HepG2 (cell line): Measurements from ENCODE around the gene UTP15. TPM values are rescaled to one million over a fixed set of nuclear protein-coding genes. Genes with fewer than 3 reads are reported as not detected.

Source experiments
- ERF ChIP-seq: IDR thresholded peaks from 2 replicates; pipeline ENCODE4 v1.6.1; 2018; ENCODE audit warnings: missing biosample characterization, missing genetic modification reagents
- FOXJ3 ChIP-seq: sonication (generic); formaldehyde crosslinking; IDR thresholded peaks from 2 replicates; pipeline ENCODE4 v1.4.0; 2020; ENCODE audit warnings: missing genetic modification reagents, mild to moderate bottlenecking, borderline replicate concordance
- HOXA3 ChIP-seq: sonication (generic); formaldehyde crosslinking; IDR thresholded peaks from 2 replicates; pipeline ENCODE4 v1.5.0; 2020; ENCODE audit warnings: missing genetic modification reagents
- HOXA7 ChIP-seq: sonication (generic); formaldehyde crosslinking; IDR thresholded peaks from 2 replicates; pipeline ENCODE4 v1.8.1; 2022; ENCODE audit warnings: mild to moderate bottlenecking, missing genetic modification reagents, moderate library complexity
- JUN ChIP-seq: sonication (generic); formaldehyde crosslinking; IDR thresholded peaks from 2 replicates; pipeline ENCODE4 v1.4.0; 2020; ENCODE audit warnings: mild to moderate bottlenecking, missing genetic modification reagents
- KDM1A ChIP-seq: IDR thresholded peaks from 2 replicates; pipeline ENCODE4 v1.6.1; 2016; ENCODE audit warnings: missing compliant biosample characterization
- LRRFIP1 ChIP-seq: sonication (generic); formaldehyde crosslinking; conservative IDR thresholded peaks from 2 replicates; pipeline ENCODE4 v1.4.0; 2020; ENCODE audit warnings: missing genetic modification reagents
- MTA3 ChIP-seq: sonication (generic); formaldehyde crosslinking; IDR thresholded peaks from 2 replicates; pipeline ENCODE4 v1.4.0; 2020; ENCODE audit warnings: missing genetic modification reagents
- NR2F2 ChIP-seq: IDR thresholded peaks from 2 replicates; pipeline ENCODE4 v1.6.1; 2012; ENCODE audit warnings: low read depth, inconsistent platforms, borderline replicate concordance
- PBX3 ChIP-seq: sonication (generic); formaldehyde crosslinking; IDR thresholded peaks from 2 replicates; pipeline ENCODE4 v1.8.1; 2023; ENCODE audit warnings: missing genetic modification reagents, inconsistent platforms, borderline replicate concordance
- ZBED4 ChIP-seq: sonication (generic); formaldehyde crosslinking; IDR thresholded peaks from 2 replicates; pipeline ENCODE4 v1.4.0; 2020; ENCODE audit warnings: missing genetic modification reagents, borderline replicate concordance
- ZBTB3 ChIP-seq: sonication (generic); formaldehyde crosslinking; IDR thresholded peaks from 2 replicates; pipeline ENCODE4 v1.4.0; 2020; ENCODE audit warnings: low read depth, mild to moderate bottlenecking, moderate library complexity, missing genetic modification reagents, borderline replicate concordance
- ZFP1 ChIP-seq: IDR thresholded peaks from 2 replicates; pipeline ENCODE4 v1.6.1; 2016
- ZNF124 ChIP-seq: sonication (generic); formaldehyde crosslinking; IDR thresholded peaks from 2 replicates; pipeline ENCODE4 v1.4.0; 2020; ENCODE audit warnings: missing genetic modification reagents
- ZNF136 ChIP-seq: sonication (generic); formaldehyde crosslinking; IDR thresholded peaks from 2 replicates; pipeline ENCODE4 v1.8.1; 2022; ENCODE audit warnings: low read depth, mild to moderate bottlenecking, moderate library complexity, missing genetic modification reagents
- ZNF143 ChIP-seq: sonication (generic); formaldehyde crosslinking; IDR thresholded peaks from 2 replicates; pipeline ENCODE4 v1.4.0; 2020; ENCODE audit warnings: missing genetic modification reagents
- ZNF317 ChIP-seq: sonication (generic); formaldehyde crosslinking; IDR thresholded peaks from 2 replicates; pipeline ENCODE4 v1.5.0; 2020; ENCODE audit warnings: mild to moderate bottlenecking, missing genetic modification reagents
- ZNF354B ChIP-seq: sonication (generic); formaldehyde crosslinking; IDR thresholded peaks from 2 replicates; pipeline ENCODE4 v1.8.0; 2022; ENCODE audit warnings: mild to moderate bottlenecking, missing genetic modification reagents
- ZNF501 ChIP-seq: sonication (generic); formaldehyde crosslinking; IDR thresholded peaks from 2 replicates; pipeline ENCODE4 v1.5.1; 2020; ENCODE audit warnings: mild to moderate bottlenecking, moderate library complexity, missing genetic modification reagents
- ZNF737 ChIP-seq: sonication (generic); formaldehyde crosslinking; IDR thresholded peaks from 2 replicates; pipeline ENCODE4 v1.5.0; 2020; ENCODE audit warnings: missing genetic modification reagents, mild to moderate bottlenecking, borderline replicate concordance
- polyA plus RNA-seq, 8 experiments: library from polyadenylated mRNA; depleted of rRNA in 3 of 8; stranded (reverse) in 7 of 8; unstranded in 1 of 8; fragments of >200 nt; fragmentation: Illumina TruSeq in 4 of 8; extraction: Trizol in 4 of 8; gene quantifications; 2 replicates each; pipeline versions ENCODE4 v1.2.1 to v1.2.3, GENCODE V29; 2011 to 2016; ENCODE audit warnings: low read depth in 4 of 8, missing spikeins in 1 of 8, mixed read lengths in 1 of 8; ENCODE audit not compliant: insufficient read depth in 1 of 8
- total RNA-seq, 5 experiments: library from RNA; depleted of rRNA; stranded (reverse); fragments of >200 nt; fragmentation: Illumina TruSeq; extraction: Trizol; gene quantifications; 2 replicates each; pipeline ENCODE4 v1.2.3, GENCODE V29; 2016; ENCODE audit warnings: low read depth in 1 of 5

UTP15 gene
- total and polyA plus RNA-seq, 2 of the 13 experiments (the other 11 are each of a cell fraction or from before 2014, with no cell fraction given): 7.3 to 35.8 TPM

GRCh38 chr5:73544429-73545402 lies 20.8 kb upstream of the UTP15 start (continued):
- TF ChIP-seq MTA3 (CRISPR knock-in tag) (no peak), ZBED4 (CRISPR knock-in tag) (no peak), JUN (CRISPR knock-in tag) (peak; percentile 88; the same call in 1 of the 2 replicates), ZNF136 (CRISPR knock-in tag) (no peak), ERF (peak; percentile 83), ZBTB3 (CRISPR knock-in tag) (peak; percentile 83; the same call in 1 of the 2 replicates), HOXA3 (peak; percentile 86), ZNF317 (CRISPR knock-in tag) (peak; percentile 59), PBX3 (CRISPR knock-in tag) (no peak), FOXJ3 (CRISPR knock-in tag) (peak; percentile 98), KDM1A (CRISPR knock-in tag) (no peak; the same call in 1 of the 2 replicates), ZNF143 (CRISPR knock-in tag) (no peak), ZNF124 (CRISPR knock-in tag) (0 out of 2 replicates have a peak, but pooled peaks have one; percentile 19), NR2F2 (peak; percentile 43; the same call in 1 of the 2 replicates), HOXA7 (CRISPR knock-in tag) (no peak), ZFP1 (CRISPR knock-in tag) (peak; percentile 83; the same call in 1 of the 2 replicates), LRRFIP1 (CRISPR knock-in tag) (no peak), ZNF354B (CRISPR knock-in tag) (0 out of 2 replicates have a peak, but pooled peaks have one; percentile 28), ZNF737 (CRISPR knock-in tag) (no peak), ZNF501 (CRISPR knock-in tag) (no peak)
